ENCODE measurements around the gene CD46. TPM values are rescaled to one million over a fixed set of nuclear protein-coding genes. Genes with fewer than 3 reads are reported as not detected.

Gene CD46
- total and polyA plus RNA-seq, 4 experiments from 2014 or later: 171 to 234 (median 196) TPM

DNA sequence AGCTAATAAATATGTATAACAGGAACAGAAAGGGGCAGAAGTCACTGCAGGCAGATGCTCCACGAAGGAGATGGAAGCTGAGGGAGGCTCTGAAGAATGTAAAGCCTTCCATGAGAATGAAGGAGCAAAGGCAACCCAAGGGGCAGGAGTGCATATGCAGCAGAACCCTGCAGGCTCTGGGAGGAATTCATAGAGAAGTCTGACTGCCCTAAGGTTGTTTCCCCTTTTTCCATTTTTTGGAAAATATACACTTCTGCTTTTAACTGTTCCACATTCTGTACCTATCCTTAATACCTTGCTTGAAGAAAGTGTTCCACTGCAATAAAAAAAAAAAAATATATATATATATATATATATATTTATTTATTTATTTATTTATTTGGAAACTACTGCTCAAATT is 89.4 kb downstream of the CD46 start:
- H3K9me3 ChIP-seq (ENCODE audit: control insufficient read depth in 1 of 2, low read length in 2 of 2): no peaks in the 10 kb centered on the region
- no peak overlapping the region for H3K4me3 Mint-ChIP-seq
- peaks cover 77% of the 10 kb centered on the region for H3K4me1 ChIP-seq (ENCODE audit: insufficient read depth, low read length)
- peak overlapping the region in 5 of 7 donors; percentile 16 to 67 (median 58) for H3K27ac Mint-ChIP-seq
- peaks cover 30 to 60% of the 10 kb centered on the region in 2 donors for H3K36me3 Mint-ChIP-seq
- H3K9me3 Mint-ChIP-seq: no peaks in the 10 kb centered on the region
- DNase-seq: no peak
- no peak overlapping the region for H3K4me3 ChIP-seq (ENCODE audit: low read length in 2 of 2)
- POLR2A ChIA-PET (ENCODE audit: partially characterized antibody): interaction anchor here (1.6 kb wide), 1 partner anchor 17 kb away, joined by 6 read pairs; no protein-coding TSS in a partner anchor
- no peak overlapping the region for H3K27ac ChIP-seq (ENCODE audit: low read depth, low read length)
- peaks cover 57 to 91% (median 79%) of the 10 kb centered on the region in 4 donors for H3K4me1 Mint-ChIP-seq
- CTCF ChIA-PET (ENCODE audit: partially characterized antibody): interaction anchor here (1.7 to 3.0 kb wide), 3 partner anchors 12 to 23 kb away, joined by 5 to 15 read pairs (median 5); no protein-coding TSS in a partner anchor
- no peaks in the 10 kb centered on the region for H3K27me3 Mint-ChIP-seq
- intact Hi-C loops (cut with micrococcal nuclease): no loop called here
- H3K27me3 ChIP-seq (ENCODE audit: insufficient read depth, low read length): no peaks in the 10 kb centered on the region
- peaks cover 18% of the 10 kb centered on the region for H3K36me3 ChIP-seq (ENCODE audit: insufficient read depth, low read length)

GRCh38 chr1:207841901-207842300 is 90.0 kb downstream of the CD46 start:
- intact Hi-C loops (cut with micrococcal nuclease): no loop called here
- peaks cover 15% of the 10 kb centered on the region for H3K36me3 ChIP-seq (ENCODE audit: insufficient read depth, low read length)
- no peak for DNase-seq
- H3K4me1 ChIP-seq (ENCODE audit: insufficient read depth, low read length): peaks cover 73% of the 10 kb centered on the region
- Mint-ChIP-seq H3K27me3 (no peaks in the 10 kb centered on the region), H3K4me1 (peaks cover 58 to 91% (median 76%) of the 10 kb centered on the region in 4 donors), H3K36me3 (peaks cover 28 to 56% of the 10 kb centered on the region in 2 donors), H3K27ac (peak overlapping the region in 4 of 7 donors; percentile 29 to 64 (median 57)), H3K9me3 (no peaks in the 10 kb centered on the region), H3K4me3 (no peak overlapping the region)
- H3K27ac ChIP-seq (ENCODE audit: low read depth, low read length): no peak overlapping the region
- no peaks in the 10 kb centered on the region for H3K9me3 ChIP-seq (ENCODE audit: control insufficient read depth in 1 of 2, low read length in 2 of 2)
- no peaks in the 10 kb centered on the region for H3K27me3 ChIP-seq (ENCODE audit: insufficient read depth, low read length)
- no peak overlapping the region for H3K4me3 ChIP-seq (ENCODE audit: low read length in 2 of 2)
- CTCF ChIA-PET (ENCODE audit: partially characterized antibody): interaction anchor here (0.7 to 3.0 kb wide), 8 partner anchors 8 to 43 kb away, joined by 3 to 15 read pairs (median 4); no protein-coding TSS in a partner anchor
- POLR2A ChIA-PET (ENCODE audit: partially characterized antibody): interaction anchor here (0.6 to 1.6 kb wide), 4 partner anchors 8 to 20 kb away, joined by 3 to 6 read pairs (median 4); no protein-coding TSS in a partner anchor

DNA sequence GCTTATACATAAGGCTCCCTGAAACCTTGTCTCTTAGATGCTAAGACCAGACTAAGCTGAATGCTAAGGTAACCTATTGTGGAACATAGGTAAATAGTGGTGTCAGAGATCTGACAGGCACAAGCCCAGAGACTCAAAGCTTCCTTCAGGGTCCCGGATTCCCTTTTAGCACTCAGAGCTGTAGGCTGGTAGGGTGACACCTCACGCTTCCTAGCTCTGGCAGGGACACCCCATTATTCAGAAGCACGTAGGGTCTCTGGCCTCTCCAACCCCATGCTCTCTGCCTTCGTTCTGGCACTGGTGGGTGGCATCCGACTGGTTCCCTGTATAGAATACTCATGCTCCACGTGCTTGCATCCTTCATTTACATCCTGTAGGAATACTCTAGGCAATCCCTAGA is 90.7 kb downstream of the CD46 start:
- Histone ChIP-seq H3K27me3 (ENCODE audit: insufficient read depth, low read length) (no peaks in the 10 kb centered on the region), H3K36me3 (ENCODE audit: insufficient read depth, low read length) (peaks cover 11% of the 10 kb centered on the region), H3K9me3 (ENCODE audit: control insufficient read depth in 1 of 2, low read length in 2 of 2) (no peaks in the 10 kb centered on the region), H3K27ac (ENCODE audit: low read depth, low read length) (no peak overlapping the region), H3K4me1 (ENCODE audit: insufficient read depth, low read length) (peaks cover 68% of the 10 kb centered on the region), H3K4me3 (ENCODE audit: low read length in 2 of 2) (no peak overlapping the region)
- intact Hi-C loops (cut with micrococcal nuclease): no loop called here
- Mint-ChIP-seq H3K4me1 (peaks cover 57 to 90% (median 73%) of the 10 kb centered on the region in 4 donors), H3K4me3 (no peak overlapping the region), H3K27ac (peak overlapping the region in 4 of 7 donors; percentile 39 to 75 (median 50)), H3K36me3 (peaks cover 28 to 53% of the 10 kb centered on the region in 2 donors), H3K27me3 (no peaks in the 10 kb centered on the region), H3K9me3 (no peaks in the 10 kb centered on the region)
- DNase-seq: no peak
- POLR2A ChIA-PET (ENCODE audit: partially characterized antibody): interaction anchor here (0.8 to 1.6 kb wide), 3 partner anchors 9 to 19 kb away, joined by 3 to 6 read pairs (median 4); no protein-coding TSS in a partner anchor
- CTCF ChIA-PET (ENCODE audit: partially characterized antibody): interaction anchor here (1.1 to 3.0 kb wide), 8 partner anchors 8 to 43 kb away, joined by 3 to 15 read pairs (median 4); no protein-coding TSS in a partner anchor

DNA sequence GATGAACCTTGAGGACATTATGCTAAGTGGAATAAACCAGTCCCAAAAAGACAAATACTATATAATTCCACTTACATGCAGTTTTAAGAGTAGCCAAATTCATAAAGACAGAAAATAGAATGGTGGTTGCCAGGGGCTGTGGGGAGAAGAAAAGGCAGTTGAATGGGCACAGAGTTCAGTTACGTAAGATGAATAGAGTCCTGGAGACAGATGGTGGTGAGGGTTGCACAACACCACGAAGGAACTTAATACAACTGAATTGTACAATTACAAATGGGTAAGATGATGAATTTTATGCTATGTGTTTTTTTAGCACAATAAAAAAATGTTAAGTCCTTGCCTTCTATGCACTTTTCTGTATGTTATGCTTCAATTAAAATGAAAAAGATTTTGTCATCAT is 92.5 kb downstream of the CD46 start:
- DNase-seq: no peak
- peaks cover 57 to 89% (median 74%) of the 10 kb centered on the region in 4 donors for H3K4me1 Mint-ChIP-seq
- H3K36me3 ChIP-seq (ENCODE audit: insufficient read depth, low read length): peaks cover 11% of the 10 kb centered on the region
- H3K36me3 Mint-ChIP-seq: peaks cover 23 to 51% of the 10 kb centered on the region in 2 donors
- CTCF ChIA-PET (ENCODE audit: partially characterized antibody): no interaction called here
- no peaks in the 10 kb centered on the region for H3K9me3 Mint-ChIP-seq
- peaks cover 67% of the 10 kb centered on the region for H3K4me1 ChIP-seq (ENCODE audit: insufficient read depth, low read length)
- intact Hi-C loops (cut with micrococcal nuclease): no loop called here
- H3K4me3 ChIP-seq (ENCODE audit: low read length in 2 of 2): no peak overlapping the region
- no peaks in the 10 kb centered on the region for H3K9me3 ChIP-seq (ENCODE audit: control insufficient read depth in 1 of 2, low read length in 2 of 2)
- H3K27ac Mint-ChIP-seq: peak overlapping the region; percentile 4 to 82 (median 56)
- H3K27ac ChIP-seq (ENCODE audit: low read depth, low read length): no peak overlapping the region
- H3K27me3 Mint-ChIP-seq: no peaks in the 10 kb centered on the region
- H3K27me3 ChIP-seq (ENCODE audit: insufficient read depth, low read length): no peaks in the 10 kb centered on the region
- no peak overlapping the region for H3K4me3 Mint-ChIP-seq
- POLR2A ChIA-PET (ENCODE audit: partially characterized antibody): no interaction called here

Other genes with a start within 250 kb of the CD46 start
- under 1 TPM in 1 of 2 experiments, not detected in 1; 0.19 TPM for gene CR1L, start 106.9 kb upstream of the CD46 start, total RNA-seq
- not detected for gene CR1L, start 106.9 kb upstream of the CD46 start, polyA plus RNA-seq
- gene CD34, start 159.1 kb downstream of the CD46 start, total RNA-seq: under 1 TPM in 1 of 2 experiments, not detected in 1; 0.03 TPM
- gene CD34, start 159.1 kb downstream of the CD46 start, polyA plus RNA-seq: not detected